HG03565 (cell line): ENCODE measurements around the gene SGK2.

Experiments
- ATAC-seq: cut with Tn5 transposase; IDR thresholded peaks from one replicate; pipeline ENCODE4 v1.9.1; 2021; ENCODE audit warnings: mild to moderate bottlenecking, moderate library complexity; ENCODE audit not compliant: unreplicated experiment

Gene SGK2

GRCh38 chr20:43559147-43559987 lies 540 bp downstream of the SGK2 start:
- ATAC-seq: no peak

GRCh38 chr20:43560974-43561373 lies 2.1 kb downstream of the SGK2 start:
- no peak for ATAC-seq

- ATAC-seq: no peak
These were observed 4.6 kb downstream of the SGK2 start for GRCh38 chr20:43563429-43563828.

GRCh38 chr20:43563991-43564390 lies 5.2 kb downstream of the SGK2 start:
- ATAC-seq: no peak

GRCh38 chr20:43564455-43564854 lies 5.6 kb downstream of the SGK2 start:
- ATAC-seq: no peak

- no peak for ATAC-seq
These were observed 6.3 kb downstream of the SGK2 start for GRCh38 chr20:43564993-43565757.

- no peak for ATAC-seq
These were observed 6.9 kb downstream of the SGK2 start for GRCh38 chr20:43565758-43566104.

- no peak for ATAC-seq
These were observed 8.7 kb downstream of the SGK2 start for GRCh38 chr20:43567477-43567876.

GRCh38 chr20:43568706-43569105 lies 9.9 kb downstream of the SGK2 start:
- ATAC-seq: no peak

GRCh38 chr20:43569282-43569681 lies 10.5 kb downstream of the SGK2 start:
- no peak for ATAC-seq

GRCh38 chr20:43570496-43570895 lies 11.7 kb downstream of the SGK2 start:
- ATAC-seq: no peak

- ATAC-seq: no peak
These were observed 12.5 kb downstream of the SGK2 start for GRCh38 chr20:43571310-43571709.

- no peak for ATAC-seq
These were observed 12.9 kb downstream of the SGK2 start for GRCh38 chr20:43571771-43572170.

- ATAC-seq: no peak
These were observed 14.1 kb downstream of the SGK2 start for GRCh38 chr20:43572891-43573290.

GRCh38 chr20:43576108-43576507 lies 17.3 kb downstream of the SGK2 start:
- ATAC-seq: no peak

GRCh38 chr20:43579861-43580793 lies 21.3 kb downstream of the SGK2 start:
- no peak for ATAC-seq

- ATAC-seq: no peak
These were observed 24.5 kb downstream of the SGK2 start for GRCh38 chr20:43583133-43583864.

GRCh38 chr20:43583982-43584432 lies 25.2 kb downstream of the SGK2 start:
- ATAC-seq: no peak

GRCh38 chr20:43584448-43585136 lies 25.8 kb downstream of the SGK2 start:
- ATAC-seq: no peak

GRCh38 chr20:43586641-43587040 lies 27.8 kb downstream of the SGK2 start:
- ATAC-seq: no peak
